ENCODE data around the gene KYNU. TPM values are rescaled to one million over a fixed set of nuclear protein-coding genes. Genes with fewer than 3 reads are reported as not detected.

KYNU gene
- total and polyA plus RNA-seq, 4 experiments from 2014 or later, result 0.73 to 1.3 (median 0.85) TPM; not detected in 1

DNA sequence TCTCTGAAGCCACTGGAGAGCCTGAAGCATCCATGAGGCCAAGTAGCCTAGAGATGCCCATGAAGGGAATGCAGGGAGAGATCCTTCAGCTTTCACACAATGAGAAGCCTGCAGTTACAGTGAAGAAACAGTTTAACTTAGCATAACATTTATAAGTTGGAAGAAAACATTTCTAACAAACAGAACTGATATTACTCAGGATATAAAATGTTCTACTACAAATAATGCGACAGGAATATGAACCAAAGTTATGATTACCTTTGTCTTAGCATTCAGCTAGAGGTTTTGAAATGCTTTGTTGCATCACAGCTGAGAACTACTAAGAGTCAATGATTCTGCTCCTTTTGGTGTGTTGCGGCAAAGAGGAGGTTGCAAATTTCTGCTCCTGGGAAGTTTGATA lies 6.9 kb upstream of the KYNU start:
- ChIA-PET POLR2A (ENCODE audit: partially characterized antibody) (no interaction called here), CTCF (ENCODE audit: partially characterized antibody) (no interaction called here)

DNA sequence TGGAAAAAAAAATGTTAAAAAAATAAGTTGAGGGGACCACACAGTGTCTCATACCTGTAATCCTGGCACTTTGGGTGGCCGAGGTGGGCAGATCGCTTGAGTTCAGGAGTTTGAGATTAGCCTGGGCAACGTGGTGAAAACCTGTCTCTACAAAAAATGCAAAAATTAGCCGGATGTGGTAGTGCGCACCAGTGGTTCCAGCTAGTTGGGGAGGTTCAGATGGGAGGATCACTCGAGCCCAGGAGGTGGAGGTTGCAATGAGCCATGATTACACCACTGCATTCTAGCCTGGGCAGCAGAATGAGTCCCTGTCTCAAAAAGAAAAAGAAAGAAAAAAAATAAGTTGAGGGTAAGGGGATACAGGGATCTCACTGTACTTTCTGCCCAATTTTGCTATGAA lies 6.1 kb upstream of the KYNU start:
- H3K27me3 Mint-ChIP-seq, result peaks cover 2 to 3% of the 10 kb centered on the region in 2 donors
- H3K27ac Mint-ChIP-seq, result no peak overlapping the region
- no peaks in the 10 kb centered on the region for H3K36me3 ChIP-seq (ENCODE audit: insufficient read depth, low read length)
- no peaks in the 10 kb centered on the region for H3K4me1 Mint-ChIP-seq
- no peak for DNase-seq
- no peak overlapping the region for H3K4me3 Mint-ChIP-seq
- H3K27me3 ChIP-seq (ENCODE audit: insufficient read depth, low read length), result no peaks in the 10 kb centered on the region
- intact Hi-C loops (cut with micrococcal nuclease), result no loop called here
- H3K36me3 Mint-ChIP-seq, result no peaks in the 10 kb centered on the region
- ChIA-PET CTCF (ENCODE audit: partially characterized antibody) (interaction anchor here (0.9 kb wide), 1 partner anchor 16 kb away, joined by 3 read pairs; no protein-coding TSS in a partner anchor), POLR2A (ENCODE audit: partially characterized antibody) (no interaction called here)
- no peaks in the 10 kb centered on the region for H3K4me1 ChIP-seq (ENCODE audit: insufficient read depth, low read length)
- H3K27ac ChIP-seq (ENCODE audit: low read depth, low read length), result no peak overlapping the region
- H3K9me3 ChIP-seq (ENCODE audit: control insufficient read depth in 1 of 2, low read length in 2 of 2), result no peaks in the 10 kb centered on the region
- H3K4me3 ChIP-seq (ENCODE audit: low read length in 2 of 2), result no peak overlapping the region
- peaks cover 0 to 4% (median 0%) of the 10 kb centered on the region in 8 donors for H3K9me3 Mint-ChIP-seq

More for the DNA sequence above, 6.9 kb upstream of the KYNU start:
- Histone ChIP-seq H3K4me1 (ENCODE audit: insufficient read depth, low read length) (no peaks in the 10 kb centered on the region), H3K36me3 (ENCODE audit: insufficient read depth, low read length) (no peaks in the 10 kb centered on the region), H3K4me3 (ENCODE audit: low read length in 2 of 2) (no peak overlapping the region), H3K27ac (ENCODE audit: low read depth, low read length) (no peak overlapping the region), H3K9me3 (ENCODE audit: control insufficient read depth in 1 of 2, low read length in 2 of 2) (no peaks in the 10 kb centered on the region), H3K27me3 (ENCODE audit: insufficient read depth, low read length) (no peaks in the 10 kb centered on the region)
- Mint-ChIP-seq H3K9me3 (peaks cover 0 to 4% (median 0%) of the 10 kb centered on the region in 8 donors), H3K4me1 (no peaks in the 10 kb centered on the region), H3K36me3 (no peaks in the 10 kb centered on the region), H3K27ac (no peak overlapping the region), H3K27me3 (peaks cover 4 to 5% of the 10 kb centered on the region in 2 donors), H3K4me3 (no peak overlapping the region)
- no peak for DNase-seq
- intact Hi-C loops (cut with micrococcal nuclease), result no loop called here

DNA sequence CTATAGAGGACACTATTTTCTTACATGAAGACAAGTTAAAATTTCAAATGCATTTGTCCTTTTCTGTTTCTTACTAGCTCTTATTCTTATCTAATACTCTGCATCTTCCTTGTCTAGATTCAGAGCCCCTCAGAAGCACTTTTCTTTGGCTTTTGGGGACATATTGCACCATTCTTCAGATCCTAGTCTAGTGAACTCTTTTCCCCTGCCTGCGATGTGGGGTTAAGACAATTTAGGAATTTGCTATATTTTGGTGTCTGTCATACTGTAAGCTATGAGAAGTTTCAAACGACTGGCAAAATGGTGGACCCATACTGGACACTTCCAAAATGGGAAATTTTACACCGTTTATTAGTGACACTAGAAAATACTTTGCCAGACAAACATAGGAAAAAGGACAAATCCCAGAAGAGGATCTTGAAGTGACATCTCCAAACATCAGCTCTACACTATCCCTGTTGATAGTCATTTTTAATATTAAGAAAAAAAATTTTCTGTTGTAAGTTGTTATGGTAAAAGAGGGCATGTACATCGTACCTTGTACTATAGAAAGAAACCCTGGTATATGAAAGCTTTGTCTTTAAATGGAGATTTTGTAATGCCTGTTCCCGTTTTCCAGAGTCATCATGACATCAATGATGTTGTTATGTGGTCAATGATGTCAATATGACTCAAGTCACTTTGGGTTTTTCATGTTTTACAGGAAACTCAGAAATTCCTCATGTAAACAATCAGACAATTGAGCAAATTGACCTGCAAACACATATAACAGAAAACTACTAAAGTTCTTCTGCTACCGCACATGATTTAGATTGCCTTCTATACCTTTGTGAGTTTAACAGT lies 4.4 kb upstream of the KYNU start:
- H3K36me3 Mint-ChIP-seq, result no peaks in the 10 kb centered on the region
- H3K27ac Mint-ChIP-seq, result no peak overlapping the region
- peaks cover 0 to 3% of the 10 kb centered on the region in 2 donors for H3K27me3 Mint-ChIP-seq
- Histone ChIP-seq H3K36me3 (ENCODE audit: insufficient read depth, low read length) (no peaks in the 10 kb centered on the region), H3K4me1 (ENCODE audit: insufficient read depth, low read length) (no peaks in the 10 kb centered on the region), H3K27ac (ENCODE audit: low read depth, low read length) (no peak overlapping the region), H3K9me3 (ENCODE audit: control insufficient read depth in 1 of 2, low read length in 2 of 2) (no peaks in the 10 kb centered on the region), H3K4me3 (ENCODE audit: low read length in 2 of 2) (no peak overlapping the region), H3K27me3 (ENCODE audit: insufficient read depth, low read length) (no peaks in the 10 kb centered on the region)
- CTCF ChIA-PET (ENCODE audit: partially characterized antibody), result no interaction called here
- POLR2A ChIA-PET (ENCODE audit: partially characterized antibody), result no interaction called here
- no peak overlapping the region for H3K4me3 Mint-ChIP-seq
- intact Hi-C loops (cut with micrococcal nuclease), result no loop called here
- H3K4me1 Mint-ChIP-seq, result no peaks in the 10 kb centered on the region
- DNase-seq, result no peak
- H3K9me3 Mint-ChIP-seq, result peaks cover 0 to 4% (median 0%) of the 10 kb centered on the region in 8 donors

DNA sequence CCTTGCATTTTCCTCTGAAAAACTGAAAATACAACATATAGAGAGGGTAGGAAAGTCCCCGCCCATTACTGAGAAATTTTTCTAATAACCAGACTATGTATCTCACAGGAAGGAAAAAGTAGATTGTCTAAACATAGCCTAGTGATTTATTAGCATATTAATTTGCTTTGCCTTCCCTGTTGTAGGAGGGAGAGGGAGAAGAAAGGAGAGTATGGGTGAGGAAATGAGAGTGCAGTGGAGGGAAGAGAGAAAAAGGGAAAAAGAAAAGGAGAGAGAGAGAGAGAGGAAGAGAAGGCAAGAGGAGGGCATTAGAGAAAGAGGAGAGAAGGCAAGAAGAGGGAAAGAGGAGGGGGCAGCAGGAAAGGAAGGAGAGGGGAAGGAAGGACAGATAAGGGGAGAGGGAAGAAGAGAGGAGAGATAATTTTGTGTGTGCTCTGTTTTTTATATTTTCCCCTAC lies 3.6 kb upstream of the KYNU start:
- Mint-ChIP-seq H3K36me3 (no peaks in the 10 kb centered on the region), H3K4me3 (no peak overlapping the region), H3K27ac (peak overlapping the region in 1 of 7 donors; percentile 10), H3K9me3 (peaks cover 0 to 3% (median 0%) of the 10 kb centered on the region in 8 donors), H3K4me1 (no peaks in the 10 kb centered on the region), H3K27me3 (no peaks in the 10 kb centered on the region)
- no peak for DNase-seq
- ChIA-PET CTCF (ENCODE audit: partially characterized antibody) (no interaction called here), POLR2A (ENCODE audit: partially characterized antibody) (no interaction called here)
- no peaks in the 10 kb centered on the region for H3K36me3 ChIP-seq (ENCODE audit: insufficient read depth, low read length)
- H3K4me1 ChIP-seq (ENCODE audit: insufficient read depth, low read length), result no peaks in the 10 kb centered on the region
- intact Hi-C loops (cut with micrococcal nuclease), result no loop called here
- no peaks in the 10 kb centered on the region for H3K27me3 ChIP-seq (ENCODE audit: insufficient read depth, low read length)
- H3K9me3 ChIP-seq (ENCODE audit: control insufficient read depth in 1 of 2, low read length in 2 of 2), result no peaks in the 10 kb centered on the region
- H3K4me3 ChIP-seq (ENCODE audit: low read length in 2 of 2), result no peak overlapping the region
- no peak overlapping the region for H3K27ac ChIP-seq (ENCODE audit: low read depth, low read length)

DNA sequence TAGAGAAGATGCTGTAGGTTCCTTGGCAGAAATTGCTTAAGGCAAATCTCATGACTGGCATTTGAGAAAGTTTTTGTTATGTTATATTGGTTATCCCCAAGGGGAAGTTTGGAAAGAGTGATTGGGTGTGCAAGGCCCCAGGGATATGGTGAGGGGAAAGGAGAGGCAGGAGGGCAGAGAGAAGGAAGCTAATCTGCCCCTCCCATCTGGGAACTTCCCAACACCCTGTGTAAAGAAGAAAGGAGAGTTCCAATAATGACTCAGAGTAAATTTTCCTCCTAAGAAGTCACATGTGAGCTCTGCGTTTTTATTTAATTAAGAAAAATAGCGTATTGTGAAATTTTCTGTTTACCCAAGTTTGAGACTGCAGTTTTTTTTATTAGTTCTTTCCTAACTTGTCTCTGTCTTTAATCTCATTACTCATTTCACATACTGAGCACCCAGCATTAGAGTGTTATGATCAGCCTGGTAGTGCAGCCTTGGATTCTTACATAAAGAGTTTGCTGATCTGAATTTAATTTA lies 3.1 kb upstream of the KYNU start:
- Mint-ChIP-seq H3K4me1 (no peaks in the 10 kb centered on the region), H3K4me3 (no peak overlapping the region), H3K27ac (no peak overlapping the region), H3K36me3 (no peaks in the 10 kb centered on the region), H3K9me3 (peaks cover 0 to 3% (median 0%) of the 10 kb centered on the region in 8 donors), H3K27me3 (no peaks in the 10 kb centered on the region)
- H3K4me3 ChIP-seq (ENCODE audit: low read length in 2 of 2), result no peak overlapping the region
- no peaks in the 10 kb centered on the region for H3K9me3 ChIP-seq (ENCODE audit: control insufficient read depth in 1 of 2, low read length in 2 of 2)
- no peaks in the 10 kb centered on the region for H3K36me3 ChIP-seq (ENCODE audit: insufficient read depth, low read length)
- H3K27me3 ChIP-seq (ENCODE audit: insufficient read depth, low read length), result no peaks in the 10 kb centered on the region
- no peak overlapping the region for H3K27ac ChIP-seq (ENCODE audit: low read depth, low read length)
- ChIA-PET CTCF (ENCODE audit: partially characterized antibody) (no interaction called here), POLR2A (ENCODE audit: partially characterized antibody) (no interaction called here)
- intact Hi-C loops (cut with micrococcal nuclease), result no loop called here
- H3K4me1 ChIP-seq (ENCODE audit: insufficient read depth, low read length), result no peaks in the 10 kb centered on the region
- no peak for DNase-seq

DNA sequence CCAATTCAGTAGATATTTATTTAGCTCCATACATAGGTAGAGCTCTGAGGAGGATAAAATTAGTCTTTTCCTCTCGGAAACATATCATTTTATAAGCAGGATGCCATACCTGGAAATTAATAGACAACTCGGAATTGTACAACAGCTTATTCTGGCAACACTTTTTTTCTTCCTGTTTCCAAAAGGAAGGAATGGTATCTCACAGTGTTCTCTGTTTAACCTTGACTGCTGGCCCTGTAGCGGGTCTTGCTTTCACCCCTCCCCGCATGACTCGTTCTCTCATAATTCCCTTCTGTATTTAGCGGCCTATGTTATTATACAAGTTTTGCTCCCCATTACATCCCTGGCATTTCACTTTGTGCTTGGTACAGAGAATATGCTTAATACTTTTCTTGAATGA lies 2.5 kb upstream of the KYNU start:
- H3K27me3 ChIP-seq (ENCODE audit: insufficient read depth, low read length), result no peaks in the 10 kb centered on the region
- no peaks in the 10 kb centered on the region for H3K9me3 ChIP-seq (ENCODE audit: control insufficient read depth in 1 of 2, low read length in 2 of 2)
- no peak for DNase-seq
- no peak overlapping the region for H3K27ac Mint-ChIP-seq
- intact Hi-C loops (cut with micrococcal nuclease), result no loop called here
- no peak overlapping the region for H3K4me3 ChIP-seq (ENCODE audit: low read length in 2 of 2)
- CTCF ChIA-PET (ENCODE audit: partially characterized antibody), result no interaction called here
- no peaks in the 10 kb centered on the region for H3K27me3 Mint-ChIP-seq
- H3K4me3 Mint-ChIP-seq, result no peak overlapping the region
- H3K27ac ChIP-seq (ENCODE audit: low read depth, low read length), result no peak overlapping the region
- H3K36me3 ChIP-seq (ENCODE audit: insufficient read depth, low read length), result no peaks in the 10 kb centered on the region
- no peaks in the 10 kb centered on the region for H3K4me1 ChIP-seq (ENCODE audit: insufficient read depth, low read length)
- H3K36me3 Mint-ChIP-seq, result no peaks in the 10 kb centered on the region
- no peaks in the 10 kb centered on the region for H3K4me1 Mint-ChIP-seq
- peaks cover 0 to 4% (median 0%) of the 10 kb centered on the region in 8 donors for H3K9me3 Mint-ChIP-seq
- POLR2A ChIA-PET (ENCODE audit: partially characterized antibody), result no interaction called here

DNA sequence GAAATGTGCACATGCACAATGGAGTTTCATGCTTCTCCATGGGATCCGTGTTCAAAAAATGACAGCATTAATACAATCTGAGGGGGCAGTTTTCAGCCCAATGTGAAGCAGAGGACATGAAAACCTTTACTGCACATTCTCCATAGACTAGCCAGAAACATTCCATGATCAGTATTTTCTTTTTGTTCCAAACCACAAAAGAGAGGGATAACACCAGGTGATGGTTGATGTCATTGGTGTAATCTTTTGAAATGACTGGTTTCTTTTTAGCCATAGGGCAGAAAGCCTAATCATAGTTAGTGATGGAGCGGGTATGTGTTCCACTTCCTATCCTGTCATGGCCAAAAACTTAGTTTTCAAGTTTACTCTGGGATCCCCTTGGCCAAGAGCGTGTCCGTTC lies 1.8 kb upstream of the KYNU start:
- Histone ChIP-seq H3K4me3 (ENCODE audit: low read length in 2 of 2) (no peak overlapping the region), H3K4me1 (ENCODE audit: insufficient read depth, low read length) (no peaks in the 10 kb centered on the region), H3K36me3 (ENCODE audit: insufficient read depth, low read length) (no peaks in the 10 kb centered on the region), H3K27ac (ENCODE audit: low read depth, low read length) (no peak overlapping the region), H3K9me3 (ENCODE audit: control insufficient read depth in 1 of 2, low read length in 2 of 2) (no peaks in the 10 kb centered on the region), H3K27me3 (ENCODE audit: insufficient read depth, low read length) (no peaks in the 10 kb centered on the region)
- Mint-ChIP-seq H3K4me1 (no peaks in the 10 kb centered on the region), H3K27ac (no peak overlapping the region), H3K36me3 (no peaks in the 10 kb centered on the region), H3K27me3 (no peaks in the 10 kb centered on the region), H3K9me3 (peaks cover 0 to 4% (median 0%) of the 10 kb centered on the region in 8 donors), H3K4me3 (no peak overlapping the region)
- ChIA-PET CTCF (ENCODE audit: partially characterized antibody) (no interaction called here), POLR2A (ENCODE audit: partially characterized antibody) (no interaction called here)
- intact Hi-C loops (cut with micrococcal nuclease), result no loop called here
- no peak for DNase-seq
